Transverse colon (tissue), 4 donors: ENCODE results near the gene GALNT17.

Source experiments
- CTCF ChIP-seq, 5 experiments: fragments of 200-600 bp in 3 of 5; fragments of 450-650 bp in 2 of 5; sonication (generic) in 3 of 5; IDR thresholded peaks; 1 replicate in 2 of 5; 2 replicates in 3 of 5; pipeline ENCODE4 v1.5.1; 2016 to 2017; ENCODE audit warnings: antibody characterized with exemption in 5 of 5, inconsistent platforms in 3 of 5, mild to moderate bottlenecking in 2 of 5, moderate library complexity in 1 of 5
- EP300 ChIP-seq: sonication (generic); formaldehyde crosslinking; IDR thresholded peaks from one replicate; pipeline ENCODE4 v1.6.1; 2017; ENCODE audit warnings: antibody characterized with exemption, low read depth
- POLR2A ChIP-seq: fragments of 450-650 bp; IDR thresholded peaks from one replicate; pipeline ENCODE4 v1.6.1; 2016; ENCODE audit warnings: antibody characterized with exemption, mild to moderate bottlenecking, moderate library complexity
- POLR2AphosphoS5 ChIP-seq, 3 donors: sonication (generic); formaldehyde crosslinking; IDR thresholded peaks; one replicate each; pipeline ENCODE4 v1.6.1; 2016; ENCODE audit warnings: antibody characterized with exemption in 3 of 3

GRCh38 chr7:71266912-71267311 is 135.0 kb downstream of the GALNT17 start:
- peak in 2 of 3 donors; percentile 33 to 78 for TF ChIP-seq POLR2AphosphoS5 (IDR thresholded peaks at IDR 0.05)
- no peak for TF ChIP-seq CTCF (IDR thresholded peaks at IDR 0.05)
- no peak for TF ChIP-seq POLR2A
- no peak for TF ChIP-seq EP300
